GM20431 (cell line): ENCODE results near the gene GIMAP6.
"Not testable (repeated sequence)": the region's sequence is repeated elsewhere in the genome, so short reads cannot be mapped to it uniquely, and the experiment has no call there.

Experiments
- in situ Hi-C: fragments of 300-500 bp; cut with MseI, MboI; formaldehyde crosslinking; loops from one replicate; pipeline ENCODE4 v1.15.0; 2020; ENCODE audit warnings: low sequenced_read_pairs; ENCODE audit not compliant: unreplicated experiment

Gene GIMAP6

GRCh38 chr7:150587551-150587950 lies 44.6 kb downstream of the GIMAP6 start:
- in situ Hi-C loops, result no loop called here

- in situ Hi-C loops, result no loop called here
These were observed 45.4 kb downstream of the GIMAP6 start for GRCh38 chr7:150586785-150587152.

- in situ Hi-C loops, result no loop called here
These were observed 46.0 kb downstream of the GIMAP6 start for GRCh38 chr7:150586068-150586784.

- in situ Hi-C loops, result no loop called here
These were observed 47.0 kb downstream of the GIMAP6 start for GRCh38 chr7:150585199-150585598.

- in situ Hi-C loops, result no loop called here
These were observed 51.4 kb downstream of the GIMAP6 start for GRCh38 chr7:150580638-150581394.

GRCh38 chr7:150579979-150580637 lies 52.1 kb downstream of the GIMAP6 start:
- in situ Hi-C loops, result not testable (repeated sequence)
